Mucosa of gallbladder (tissue), 1 donor: ENCODE results near the gene AOAH. TPM values are rescaled to one million over a fixed set of nuclear protein-coding genes. Genes with fewer than 3 reads are reported as not detected.

Source experiments
- DNase-seq: peaks from one replicate; pipeline ENCODE4 v3.0.0-alpha.2; 2020; ENCODE audit warnings: low spot score
- total RNA-seq: library from RNA; stranded (reverse); gene quantifications from one replicate; pipeline ENCODE4 v1.2.1, GENCODE V29; 2021
- donor health status: DM: no; HTN: no; CAD: no.

Gene AOAH
- total RNA-seq, 1 donor from 2014 or later = 17.0 TPM

DNA sequence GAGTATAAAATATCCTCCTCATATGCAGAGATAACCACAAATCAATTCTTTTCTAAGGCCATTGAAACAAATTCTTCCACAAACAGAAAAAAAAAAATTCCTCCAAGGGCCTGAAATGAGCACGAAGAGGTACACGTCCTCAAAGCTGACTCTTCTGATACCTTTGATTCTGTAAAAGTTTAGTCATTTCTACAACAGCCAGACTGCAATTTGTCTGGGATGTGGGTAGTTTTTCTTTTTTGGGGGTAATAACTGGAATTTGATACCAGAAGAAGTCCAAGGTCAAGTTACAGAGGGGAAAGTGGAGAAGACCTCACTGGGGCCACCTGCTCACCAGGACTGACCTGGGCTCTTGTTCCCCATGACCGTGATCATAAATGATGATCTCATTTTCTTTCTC lies 121.8 kb downstream of the AOAH start:
- DNase-seq = no peak

DNA sequence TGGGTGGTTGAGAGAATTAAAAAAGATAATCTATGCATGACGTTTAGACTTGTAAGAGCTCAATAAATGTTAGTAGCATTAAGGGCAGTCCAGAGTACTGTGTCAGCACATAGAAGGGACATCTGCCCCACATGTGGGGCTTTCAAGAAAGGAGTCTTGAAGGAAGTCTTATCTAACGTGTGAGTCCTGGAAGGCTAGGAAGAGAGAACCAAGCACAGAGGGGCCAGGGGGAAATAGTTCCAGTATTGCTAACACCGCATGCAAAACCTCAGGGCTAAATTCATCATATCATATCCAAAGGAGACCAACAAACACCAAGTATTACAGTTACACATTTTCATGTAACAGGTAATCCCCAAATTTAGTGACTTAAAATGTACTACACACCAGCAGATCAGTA lies 122.7 kb downstream of the AOAH start:
- DNase-seq = no peak

DNA sequence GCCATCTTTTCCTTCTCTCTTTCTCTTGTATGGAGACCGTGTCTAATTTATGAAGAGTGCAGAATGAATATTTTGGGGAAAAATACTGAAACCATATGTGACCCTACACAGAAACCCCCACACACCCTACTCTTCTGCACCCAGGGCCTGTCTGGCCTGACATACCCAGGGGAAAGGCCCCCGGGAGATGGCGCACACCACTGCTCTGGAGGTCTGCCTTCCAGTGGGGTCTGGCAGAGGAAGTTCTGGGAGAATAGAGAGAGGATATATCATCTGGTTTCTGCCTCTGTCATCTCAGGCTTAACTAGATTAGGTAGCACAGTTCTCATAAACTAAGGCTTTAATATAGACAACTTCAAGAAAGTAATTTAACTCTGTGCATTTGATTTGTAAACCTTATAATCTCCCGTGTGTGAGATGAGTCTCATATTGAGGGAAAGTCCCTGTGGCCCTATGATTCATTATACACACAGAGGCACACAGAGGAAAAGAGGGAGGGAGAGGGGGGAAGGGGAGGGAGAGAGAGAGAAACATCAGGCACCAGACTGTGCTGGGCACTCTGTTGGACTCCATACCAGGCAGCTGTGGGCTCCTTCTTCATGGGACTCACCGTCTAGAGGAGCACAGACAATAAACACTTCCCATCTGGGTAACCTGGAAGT lies 123.3 kb downstream of the AOAH start:
- no peak for DNase-seq

DNA sequence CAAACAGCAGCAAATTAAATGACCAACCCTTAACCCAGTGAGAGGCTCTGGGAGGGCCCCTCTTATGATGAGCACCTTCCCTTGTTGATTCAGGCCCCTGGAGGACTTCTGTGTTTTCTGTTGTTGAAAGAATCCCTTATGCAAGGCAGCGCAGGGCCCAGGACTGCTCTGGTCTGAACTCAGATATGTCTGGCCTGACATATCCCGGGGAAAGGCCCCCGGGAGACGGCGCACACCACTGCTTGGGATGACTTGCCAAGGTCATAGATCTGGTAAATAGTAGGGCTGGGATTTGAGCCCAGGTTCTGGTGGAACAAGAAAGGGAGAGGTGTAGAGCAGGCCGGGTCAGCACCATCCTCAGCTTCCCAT lies 124.0 kb downstream of the AOAH start:
- DNase-seq = no peak

DNA sequence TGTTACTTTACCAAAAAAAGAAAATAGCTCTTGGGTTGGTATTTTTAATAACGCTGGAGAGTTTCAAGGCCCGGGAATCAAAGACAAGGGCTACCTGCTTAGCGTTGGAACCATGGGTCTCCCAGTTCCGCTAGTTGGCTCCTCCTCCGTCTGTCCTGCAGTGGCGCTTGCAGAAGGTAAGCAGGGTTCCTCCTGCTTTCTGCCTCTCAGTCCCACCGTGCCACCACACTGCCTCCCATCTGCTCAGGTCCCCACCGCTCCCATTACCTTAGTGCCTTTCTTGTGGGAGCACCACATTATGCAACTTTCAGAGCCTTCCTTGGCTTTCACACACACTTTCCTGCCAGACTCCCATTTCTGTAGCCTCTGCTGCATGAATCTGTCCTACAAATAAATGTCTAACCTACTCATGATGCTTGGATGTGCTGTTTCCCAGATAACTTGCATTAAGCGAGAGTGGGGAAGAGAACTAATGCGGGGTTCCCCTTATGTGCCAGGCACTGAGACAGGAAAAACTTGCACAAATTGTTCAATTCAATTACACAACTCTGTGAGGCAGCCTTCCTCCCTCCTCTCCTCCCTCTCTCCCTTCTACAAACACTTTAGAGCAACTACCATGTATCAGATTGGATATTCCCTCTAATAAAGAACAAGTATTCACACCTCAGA lies 124.5 kb downstream of the AOAH start:
- DNase-seq = no peak

DNA sequence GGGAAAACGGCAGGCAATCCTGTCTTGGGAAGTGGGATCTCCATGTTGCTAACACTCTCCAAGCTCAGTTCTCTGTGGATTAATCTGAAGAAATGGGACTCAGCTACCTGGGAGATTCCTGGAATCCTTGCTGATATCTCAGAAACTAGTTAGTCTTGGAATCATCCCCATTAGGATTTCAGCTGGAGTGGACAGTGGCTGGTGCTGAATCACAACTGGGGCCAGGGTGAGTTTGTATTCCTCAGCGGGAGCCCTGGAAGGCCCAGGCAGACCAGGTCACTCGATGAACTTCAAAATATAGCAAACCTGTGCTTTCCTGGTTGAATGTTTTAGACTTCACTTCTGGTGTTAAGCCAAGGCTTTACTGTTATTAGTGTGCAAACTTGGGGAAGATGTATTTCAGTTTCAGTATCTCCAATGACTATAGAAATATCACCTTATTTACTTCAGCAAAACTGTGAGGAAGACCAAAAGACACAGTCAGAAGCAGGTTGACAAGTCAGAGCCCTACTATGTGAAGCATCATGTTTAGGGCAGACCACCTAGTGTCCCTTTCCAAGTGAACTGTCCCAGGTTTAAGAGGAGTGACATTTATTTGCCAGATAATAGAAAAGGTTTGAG lies 126.1 kb downstream of the AOAH start:
- DNase-seq = no peak

DNA sequence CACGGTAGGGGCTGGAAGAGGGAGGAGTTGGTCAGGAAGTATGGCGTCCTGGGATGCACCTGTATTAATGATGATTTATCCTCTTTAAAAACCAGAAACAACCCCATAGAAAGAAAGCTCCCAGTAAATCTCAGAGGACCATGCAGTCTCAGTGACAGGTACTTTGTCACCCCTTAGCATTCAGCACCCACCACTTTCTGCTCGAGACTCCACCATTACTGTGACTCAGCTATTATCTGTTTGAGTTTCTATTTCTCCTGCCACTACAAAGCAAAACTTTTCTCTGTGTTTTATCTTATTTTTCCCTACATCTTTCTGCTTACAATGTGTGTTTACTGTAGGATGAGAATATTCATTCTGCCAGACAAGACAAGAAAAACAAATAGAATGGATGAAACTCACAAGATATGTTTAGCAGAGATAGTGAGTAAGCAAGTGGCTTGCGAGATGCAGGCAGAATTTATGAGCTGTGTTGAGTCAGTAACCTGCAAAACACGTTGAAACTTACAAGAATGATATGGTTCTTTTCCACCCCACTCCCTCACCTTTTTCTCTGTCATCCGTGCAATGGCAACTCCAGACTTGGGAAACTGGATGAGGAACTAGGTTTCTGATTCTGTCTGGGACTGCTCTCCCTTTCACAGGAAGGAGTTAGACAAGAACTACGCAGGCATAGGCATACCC lies 127.1 kb downstream of the AOAH start:
- DNase-seq = no peak

DNA sequence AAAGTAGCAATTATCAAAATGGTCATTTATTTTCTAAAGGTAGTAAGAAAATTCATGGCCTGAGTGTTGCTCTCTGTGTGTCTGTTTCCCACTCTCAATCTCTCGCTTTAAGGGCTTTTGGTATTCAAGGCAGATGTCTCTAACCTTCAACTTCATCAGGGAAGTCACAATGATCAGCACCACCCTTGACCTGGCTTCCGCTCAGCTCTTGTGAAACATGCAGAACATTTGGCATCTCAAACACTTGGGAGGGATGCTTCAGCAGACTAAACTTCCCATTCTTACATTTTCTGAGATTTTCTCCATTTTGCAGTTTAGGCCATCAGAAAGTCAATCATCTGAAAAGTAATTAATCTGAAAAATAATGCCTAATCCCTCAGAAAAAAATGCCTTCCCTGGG lies 129.8 kb downstream of the AOAH start:
- DNase-seq = no peak

DNA sequence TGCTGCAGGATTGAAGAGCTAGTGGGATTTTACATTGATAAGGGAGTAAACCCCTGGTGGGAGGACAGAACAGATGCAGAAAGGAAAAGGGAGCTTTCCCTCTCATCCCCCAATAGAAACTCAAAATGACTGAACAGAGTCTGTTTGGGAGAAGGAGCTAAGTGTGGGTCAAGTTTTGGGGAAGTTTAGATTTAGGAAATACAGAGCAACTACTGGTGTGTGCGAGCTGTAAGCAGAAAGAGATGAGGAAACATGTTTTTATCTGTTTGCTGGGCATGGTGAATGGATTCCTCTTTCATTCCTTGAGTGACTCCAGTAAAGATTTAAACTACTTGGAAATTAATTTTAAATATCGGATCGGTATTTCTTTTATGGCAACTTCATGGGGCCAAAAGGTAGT lies 132.7 kb downstream of the AOAH start:
- no peak for DNase-seq

DNA sequence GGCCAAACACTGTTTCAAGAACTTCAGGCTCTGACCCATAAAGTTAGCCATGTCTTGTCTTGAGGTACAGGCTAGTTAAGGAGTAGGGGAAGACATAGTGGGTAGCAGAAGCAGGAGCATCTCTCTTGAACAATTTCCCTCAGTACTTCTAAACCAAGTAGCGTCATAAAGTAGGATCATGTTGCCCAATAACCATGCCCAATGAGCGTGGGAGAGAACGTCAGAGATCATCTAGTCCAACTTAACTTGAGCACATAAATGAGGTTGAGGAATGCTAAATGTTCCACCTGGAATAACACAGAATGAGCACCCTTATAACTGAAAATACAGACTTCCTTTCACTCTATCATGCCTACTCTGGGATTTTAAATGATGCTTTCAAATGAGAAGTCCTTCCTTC lies 134.9 kb downstream of the AOAH start:
- DNase-seq = no peak

DNA sequence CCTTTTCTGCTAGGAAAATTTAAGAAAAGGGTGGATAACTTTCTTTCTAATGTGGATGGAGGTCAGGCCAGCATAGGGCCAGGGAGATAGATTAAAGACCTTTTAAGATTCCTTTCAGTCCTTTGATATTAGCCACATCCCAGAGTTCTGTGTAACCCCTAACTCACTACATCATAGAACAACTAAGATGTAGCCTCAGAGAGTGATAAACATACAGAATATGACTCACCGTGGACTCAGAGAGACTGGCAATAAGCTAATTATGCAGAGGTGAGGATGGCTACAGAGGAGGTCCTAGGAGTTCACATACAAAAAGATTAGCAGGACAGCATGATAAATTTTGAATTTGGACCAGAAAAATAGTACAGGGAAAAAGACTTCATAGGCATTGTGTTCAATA lies 141.0 kb downstream of the AOAH start:
- no peak for DNase-seq

DNA sequence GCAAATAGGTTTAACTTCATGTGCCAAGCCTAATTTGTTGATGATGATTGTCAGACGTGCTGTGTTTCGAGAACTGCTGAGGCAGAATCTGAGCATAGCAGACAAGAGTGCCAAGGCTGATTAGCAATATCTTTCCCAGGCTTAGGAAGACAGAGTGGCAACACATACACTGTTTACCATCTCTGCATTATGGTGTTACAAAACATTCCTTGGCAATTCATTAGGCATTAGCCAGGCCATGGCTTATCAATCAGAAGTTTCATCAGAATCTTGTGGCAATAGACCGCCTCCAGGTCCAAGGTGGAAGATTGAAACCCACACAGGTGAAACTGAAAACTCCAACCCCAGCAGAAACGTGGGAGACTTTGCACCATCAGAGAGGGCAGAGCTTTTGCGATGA lies 148.5 kb downstream of the AOAH start:
- DNase-seq = no peak

DNA sequence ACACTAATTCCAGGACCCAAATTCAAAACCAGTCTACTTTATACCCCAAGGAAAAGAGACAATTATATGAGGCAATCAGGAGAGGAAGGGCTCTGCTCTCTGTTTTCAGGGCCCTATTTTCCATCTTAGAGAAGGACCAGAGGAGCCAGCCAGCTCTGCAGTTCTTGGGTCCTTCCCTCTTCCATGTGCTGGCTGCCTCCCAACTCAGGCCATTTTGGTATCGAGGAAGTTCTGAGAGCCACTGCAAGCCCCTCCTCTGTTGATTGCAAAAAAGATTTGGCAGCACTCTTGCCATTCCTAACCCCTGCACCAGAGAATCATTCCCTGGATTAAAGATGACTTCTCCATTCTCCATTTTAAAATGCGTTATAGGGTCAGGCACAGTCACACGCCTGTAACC lies 151.2 kb downstream of the AOAH start:
- DNase-seq = no peak

DNA sequence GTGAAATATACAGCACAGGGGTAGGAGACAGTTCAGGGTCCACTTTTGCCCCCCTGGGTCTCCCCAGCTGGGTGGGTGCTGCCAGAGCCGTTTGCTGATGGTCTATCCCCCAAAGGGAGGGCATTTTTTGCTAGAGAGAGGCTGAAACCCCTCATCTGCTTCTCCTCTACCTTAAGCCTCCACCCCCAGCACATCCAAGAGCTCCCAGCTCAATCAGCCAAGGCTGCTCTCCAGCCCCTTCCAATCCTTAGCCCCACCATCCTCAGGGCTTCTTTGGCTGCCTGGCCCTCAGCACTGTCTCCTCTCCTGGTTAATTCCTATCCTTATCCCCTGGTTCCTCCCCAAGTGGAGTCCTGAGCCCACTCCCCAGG lies 153.1 kb downstream of the AOAH start:
- DNase-seq = no peak

DNA sequence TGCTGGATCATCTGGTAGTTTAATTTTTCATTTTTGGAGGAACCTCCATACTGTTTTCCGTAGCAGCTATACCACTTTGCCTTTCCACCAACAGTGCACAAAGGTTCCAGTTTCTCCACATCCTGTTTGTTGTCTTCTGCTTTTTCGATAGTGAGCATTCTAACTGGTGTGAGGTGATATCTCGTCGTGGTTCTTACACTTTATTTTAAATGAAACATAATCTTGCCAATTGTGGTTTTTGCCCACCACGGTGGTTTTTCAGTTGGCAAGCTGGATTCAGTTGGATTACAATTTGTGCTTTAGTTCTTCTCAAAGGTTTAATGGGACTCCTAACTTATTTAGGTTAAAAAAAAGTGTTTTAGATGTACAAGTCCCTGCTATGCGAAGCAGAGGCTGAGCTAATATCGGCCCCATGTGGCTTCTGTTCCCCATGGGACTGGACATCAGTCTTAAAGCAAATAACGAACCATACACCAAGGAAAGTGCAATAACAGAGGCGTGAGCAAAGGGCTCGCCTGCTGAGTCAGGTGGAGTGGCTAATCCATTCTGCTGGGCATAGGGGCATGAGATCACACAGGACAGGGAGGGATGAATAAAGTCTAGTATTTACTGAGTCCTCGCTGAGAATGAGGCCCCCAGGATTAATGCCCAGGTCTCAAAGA lies 153.6 kb downstream of the AOAH start:
- DNase-seq = no peak

DNA sequence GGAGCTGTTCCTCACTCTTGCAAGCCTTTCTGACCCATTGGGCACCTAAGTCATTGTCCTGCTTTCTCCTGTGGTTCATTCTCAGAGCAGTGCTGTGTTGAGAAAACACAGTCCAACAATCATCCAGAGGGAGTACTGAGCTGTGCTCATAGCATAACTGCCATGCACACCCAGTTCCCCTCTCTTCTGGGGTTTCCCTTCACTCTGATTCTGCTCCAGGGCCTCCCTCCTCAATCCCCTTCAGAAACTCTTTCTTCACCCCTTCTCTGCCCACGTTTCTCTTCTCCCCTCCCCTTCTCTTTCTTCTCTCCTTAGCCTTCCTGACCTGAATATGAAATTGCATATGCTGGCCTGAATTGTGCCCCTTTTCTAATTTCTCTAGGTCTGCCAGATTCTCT lies 155.8 kb downstream of the AOAH start:
- no peak for DNase-seq

DNA sequence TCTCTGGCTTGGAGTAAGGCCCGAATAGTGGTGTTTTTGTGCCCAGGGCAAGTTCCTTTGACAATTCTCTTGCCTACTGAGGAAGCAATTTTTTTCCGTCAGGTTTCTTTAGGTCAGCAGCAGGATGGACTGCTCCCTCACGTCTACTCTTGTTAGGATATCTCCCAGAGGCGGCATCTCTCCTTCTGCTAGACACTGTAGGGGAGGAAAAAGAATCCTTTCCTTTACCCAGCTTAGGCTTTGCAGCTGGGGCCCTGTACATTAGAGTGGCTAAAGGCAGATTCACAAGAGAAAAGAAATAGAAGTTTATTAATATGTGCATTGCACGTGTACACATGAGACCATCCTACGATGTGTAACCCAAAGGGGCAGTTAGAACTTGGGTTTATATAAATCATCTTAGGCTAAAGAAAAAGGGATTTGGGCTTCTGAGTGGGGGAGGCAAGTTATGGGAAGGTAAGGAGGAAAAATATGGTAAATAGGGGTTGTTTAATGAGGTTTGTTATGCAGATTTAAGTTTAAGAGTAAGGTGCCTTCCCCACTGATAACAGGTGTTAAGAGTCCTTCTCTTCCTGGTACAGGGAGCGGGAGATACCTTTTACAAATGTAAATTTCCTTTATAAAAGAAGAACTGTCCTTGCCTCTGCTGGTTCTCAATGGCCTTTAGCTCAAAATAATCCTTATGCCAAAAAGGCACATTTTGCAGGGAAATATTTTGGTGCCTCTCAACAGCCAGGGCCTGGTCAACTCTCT lies 156.4 kb downstream of the AOAH start:
- DNase-seq = no peak

DNA sequence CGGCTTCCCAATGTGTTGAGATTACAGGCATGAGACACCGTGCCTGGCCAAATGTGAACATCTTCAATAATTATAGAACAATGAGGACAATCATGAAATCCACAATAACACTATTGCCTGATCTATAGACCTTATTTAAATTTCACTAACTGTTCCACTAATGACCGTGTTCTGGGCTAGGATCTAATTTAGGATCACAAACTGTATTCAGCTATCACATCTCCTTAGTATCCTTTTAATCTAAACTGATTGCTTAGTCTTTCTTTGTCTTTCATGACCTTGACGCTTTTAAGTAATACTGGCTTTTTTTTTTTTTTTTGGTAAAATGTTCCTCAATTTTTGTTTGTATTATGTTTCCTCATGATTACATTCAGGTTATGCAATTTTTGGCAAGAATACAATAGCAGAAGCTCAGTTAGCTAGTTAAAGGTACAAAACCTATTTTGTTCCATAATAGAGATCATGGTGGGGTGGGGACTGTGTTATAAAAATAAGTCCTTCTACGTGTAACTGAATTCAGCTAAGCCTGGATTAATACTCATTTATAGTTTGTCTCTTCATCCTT lies 158.4 kb downstream of the AOAH start:
- DNase-seq = no peak

DNA sequence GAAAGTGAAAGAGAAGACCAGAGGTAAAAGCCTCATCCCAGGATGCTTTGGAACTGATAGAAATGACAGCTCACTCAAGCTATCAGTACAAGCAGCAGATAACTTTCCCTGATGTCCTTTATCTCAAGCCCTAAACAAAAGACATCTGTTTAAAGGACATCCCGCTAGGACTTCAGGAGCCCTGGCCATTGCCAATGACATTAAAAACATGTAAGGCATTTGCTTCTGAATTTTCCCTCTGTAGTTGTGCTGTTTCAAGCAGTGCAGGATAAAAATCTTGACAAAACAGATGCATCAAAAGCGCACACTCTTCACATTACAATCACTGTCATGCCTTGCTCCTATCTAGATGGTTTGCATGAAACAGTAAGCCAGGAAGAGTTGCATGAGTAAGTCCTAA lies 159.8 kb downstream of the AOAH start:
- DNase-seq = no peak

DNA sequence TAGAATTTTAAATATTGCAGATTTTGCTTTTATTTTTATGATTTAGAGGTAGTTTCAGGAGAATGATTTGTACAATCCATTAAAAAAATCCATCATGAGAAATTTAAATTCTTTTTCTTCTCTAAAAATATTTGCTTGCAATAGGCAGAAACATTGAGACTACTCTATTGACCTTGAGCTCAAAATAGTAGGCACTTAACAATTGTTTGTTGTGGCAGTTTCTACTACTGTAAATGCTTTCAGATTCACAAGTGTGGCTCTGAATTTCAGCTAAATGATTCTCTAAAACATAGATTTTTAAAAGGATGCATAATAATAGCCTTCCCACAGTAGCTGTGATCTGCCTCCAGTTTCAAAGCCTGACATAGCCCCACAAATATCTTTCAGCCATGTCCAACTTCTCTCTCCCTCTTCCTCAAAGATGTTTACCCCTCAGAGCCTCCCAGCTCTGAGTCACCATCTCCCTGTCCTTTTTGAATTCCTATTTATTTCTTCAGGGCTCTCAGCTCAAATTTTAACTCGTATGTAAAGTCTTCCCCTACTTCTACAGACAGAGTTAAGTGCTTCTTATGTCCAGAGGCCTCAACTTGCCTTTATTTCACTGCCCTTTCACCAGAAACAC lies 160.5 kb downstream of the AOAH start:
- no peak for DNase-seq

DNA sequence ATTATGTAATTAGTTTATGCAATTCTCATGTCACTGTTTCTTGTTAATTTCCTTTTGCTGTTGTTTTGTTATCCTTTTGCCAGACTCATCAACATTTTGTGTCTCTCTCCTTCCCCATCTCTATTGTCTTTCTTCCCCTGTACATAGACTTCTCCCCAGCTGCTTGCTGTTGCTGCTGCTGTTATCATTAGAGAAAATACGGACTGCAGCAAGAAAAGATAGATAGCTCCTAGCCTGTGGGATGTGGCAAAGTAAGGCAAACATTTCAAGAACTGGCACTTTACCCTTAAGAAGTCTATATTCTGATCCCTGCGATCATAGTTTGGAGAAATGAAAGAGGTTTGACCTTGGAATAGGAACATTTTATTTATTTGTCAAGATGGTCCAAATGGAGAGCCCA lies 162.2 kb downstream of the AOAH start:
- DNase-seq = no peak
